ENCODE measurements around the gene NUDCD3.

The NUDCD3 gene

DNA sequence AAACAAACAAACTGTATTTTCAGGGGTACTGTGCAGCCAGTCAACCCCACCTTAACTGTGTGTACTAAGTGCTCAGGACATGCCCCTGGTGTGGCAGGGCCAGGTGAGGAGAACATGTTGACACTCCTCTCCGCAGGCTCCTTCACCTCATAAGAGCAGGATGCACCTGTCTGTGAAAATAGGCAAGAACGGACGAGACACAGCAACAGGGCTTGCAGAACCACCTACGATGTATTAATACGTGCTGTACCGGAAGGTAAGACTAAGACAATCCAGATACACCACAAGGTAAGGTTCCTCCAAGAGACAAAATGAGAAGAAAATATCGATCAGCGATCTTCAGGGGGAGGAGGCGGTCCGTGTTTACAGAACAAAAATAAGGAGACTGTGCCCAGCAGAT lies 99.3 kb downstream of the NUDCD3 start:
- H3K4me3 ChIP-seq (ENCODE audit: low read depth, low read length), result no peak overlapping the region
- no peak for DNase-seq (ENCODE audit: low read depth, low spot score)
- in situ Hi-C loops (cut with HindIII; ENCODE audit: low sequenced_read_pairs), result no loop called here
- TF ChIP-seq CTCF (IDR thresholded peaks at IDR 0.05; ENCODE audit: low read depth, low read length), result no peak

DNA sequence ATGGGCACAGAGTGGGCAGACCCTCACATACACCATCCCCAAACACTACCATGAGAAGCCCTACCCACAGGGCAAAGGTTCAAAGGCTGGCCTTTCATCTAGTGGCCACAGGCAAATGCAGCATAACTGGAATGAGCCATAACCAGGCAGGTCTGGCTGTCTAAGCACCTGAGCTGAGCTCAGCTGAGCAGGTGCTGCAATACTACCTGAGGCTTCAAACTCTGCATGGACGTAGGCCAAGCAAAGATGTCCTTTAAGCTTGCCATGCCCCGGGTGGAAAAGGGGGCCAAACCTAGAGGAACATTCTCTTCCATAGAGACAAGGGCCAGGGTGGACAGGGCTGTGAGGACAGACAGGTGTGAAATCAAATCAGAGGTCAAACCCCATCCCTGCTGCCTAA lies 99.8 kb downstream of the NUDCD3 start:
- TF ChIP-seq CTCF (IDR thresholded peaks at IDR 0.05; ENCODE audit: low read depth, low read length), result no peak
- in situ Hi-C loops (cut with HindIII; ENCODE audit: low sequenced_read_pairs), result no loop called here
- DNase-seq (ENCODE audit: low read depth, low spot score), result no peak
- H3K4me3 ChIP-seq (ENCODE audit: low read depth, low read length), result no peak overlapping the region

- no peak for DNase-seq (ENCODE audit: low read depth, low spot score)
- no peak for TF ChIP-seq CTCF (IDR thresholded peaks at IDR 0.05; ENCODE audit: low read depth, low read length)
- H3K4me3 ChIP-seq (ENCODE audit: low read depth, low read length), result no peak overlapping the region
- in situ Hi-C loops (cut with HindIII; ENCODE audit: low sequenced_read_pairs), result no loop called here
Measured at GRCh38 chr7:44388089-44388970, 102.1 kb downstream of the NUDCD3 start.

- no peak for TF ChIP-seq CTCF (IDR thresholded peaks at IDR 0.05; ENCODE audit: low read depth, low read length)
- in situ Hi-C loops (cut with HindIII; ENCODE audit: low sequenced_read_pairs), result no loop called here
- no peak overlapping the region for H3K4me3 ChIP-seq (ENCODE audit: low read depth, low read length)
- no peak for DNase-seq (ENCODE audit: low read depth, low spot score)
Measured at GRCh38 chr7:44387389-44387788, 103.1 kb downstream of the NUDCD3 start.

DNA sequence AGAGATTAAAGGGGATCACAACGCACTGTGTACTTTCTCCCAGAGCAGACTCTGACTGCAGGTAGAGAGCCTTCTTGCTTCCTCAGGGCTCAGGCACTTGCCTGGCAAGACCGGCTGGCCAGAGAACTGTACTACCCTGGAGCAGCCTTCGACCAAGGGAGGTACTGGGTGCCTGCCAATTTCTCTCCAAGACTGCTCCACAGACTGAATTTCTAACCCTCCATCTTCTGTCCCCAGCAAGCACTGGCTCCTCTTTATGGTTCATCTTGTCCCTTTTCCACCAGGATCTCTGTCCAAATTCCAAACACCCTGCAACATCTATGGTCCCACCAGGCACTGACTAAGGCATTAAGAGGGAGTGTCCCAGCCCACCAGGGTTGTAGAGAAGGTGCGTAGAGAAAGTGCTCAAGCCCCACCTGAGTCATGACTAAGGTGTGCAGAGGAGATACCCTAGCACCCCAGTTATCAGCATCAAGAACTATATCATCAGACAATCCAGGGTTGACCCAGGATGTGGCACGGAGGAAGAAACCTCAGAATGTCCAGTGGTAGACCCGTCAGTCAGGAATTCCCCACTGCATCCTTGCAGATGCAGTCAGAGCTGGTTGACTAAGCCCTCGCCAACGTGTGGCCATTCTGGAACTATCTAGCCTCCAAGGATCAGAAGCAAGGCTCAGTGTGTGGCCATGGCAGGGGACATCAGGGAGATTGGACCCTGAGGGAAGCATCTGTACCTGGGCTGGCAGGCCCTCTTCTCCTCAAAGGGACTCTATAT lies 104.1 kb downstream of the NUDCD3 start:
- H3K4me3 ChIP-seq (ENCODE audit: low read depth, low read length), result no peak overlapping the region
- in situ Hi-C loops (cut with HindIII; ENCODE audit: low sequenced_read_pairs), result no loop called here
- DNase-seq (ENCODE audit: low read depth, low spot score), result peak; percentile 32
- no peak for TF ChIP-seq CTCF (IDR thresholded peaks at IDR 0.05; ENCODE audit: low read depth, low read length)

DNA sequence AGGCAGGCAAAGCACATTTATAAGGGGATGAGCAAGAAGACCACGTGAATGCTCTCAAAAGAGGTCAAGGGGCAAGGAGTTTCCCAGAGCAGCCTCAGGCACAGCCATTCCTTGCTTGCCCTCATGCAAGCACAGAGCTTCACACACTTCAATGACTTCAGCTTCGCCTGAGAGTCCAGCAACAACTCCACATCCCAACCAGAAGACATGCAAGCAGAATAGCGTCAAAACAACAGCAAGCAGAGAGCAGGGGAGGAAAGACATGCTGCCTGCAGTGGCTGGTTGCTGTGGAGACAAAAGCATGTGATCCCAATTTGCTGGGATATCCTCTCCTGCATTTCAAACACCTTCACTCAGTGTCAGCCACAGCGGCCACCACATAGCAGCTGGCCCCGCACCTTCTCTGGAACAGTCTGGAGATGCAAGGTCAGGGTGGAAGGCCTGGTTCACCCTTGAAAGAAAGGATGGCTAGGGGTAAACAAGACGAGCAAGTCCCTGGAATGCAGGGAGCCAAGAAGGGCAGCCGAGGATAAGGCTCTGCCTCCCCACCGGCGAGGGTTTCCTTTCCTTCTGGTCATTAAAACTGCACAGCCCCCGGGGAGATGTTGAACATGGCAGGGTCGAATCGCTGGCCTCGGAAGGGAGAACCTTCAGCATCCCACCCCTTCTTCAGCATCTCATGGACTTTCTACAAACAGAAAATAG lies 104.9 kb downstream of the NUDCD3 start:
- H3K4me3 ChIP-seq (ENCODE audit: low read depth, low read length), result no peak overlapping the region
- in situ Hi-C loops (cut with HindIII; ENCODE audit: low sequenced_read_pairs), result no loop called here
- no peak for DNase-seq (ENCODE audit: low read depth, low spot score)
- TF ChIP-seq CTCF (IDR thresholded peaks at IDR 0.05; ENCODE audit: low read depth, low read length), result no peak

Measured in astrocyte of the spinal cord (primary cell).